OCI-LY7 (cell line): ENCODE data around the gene MRPS27.

Experiments used
- CTCF ChIP-seq: fragments of 200-600 bp; sonication (generic); conservative IDR thresholded peaks from 2 replicates; pipeline ENCODE4 v1.5.1; 2014; ENCODE audit warnings: mild to moderate bottlenecking, antibody characterized with exemption, low read length, moderate library complexity, mixed read lengths
- EZH2phosphoT487 ChIP-seq: fragments of 200-600 bp; sonication (generic); IDR thresholded peaks from 2 replicates; pipeline ENCODE4 v1.6.1; 2018; ENCODE audit warnings: low read depth, borderline replicate concordance, mild to moderate bottlenecking, mixed run types, antibody characterized with exemption, low read length, moderate library complexity, mixed read lengths

DNA sequence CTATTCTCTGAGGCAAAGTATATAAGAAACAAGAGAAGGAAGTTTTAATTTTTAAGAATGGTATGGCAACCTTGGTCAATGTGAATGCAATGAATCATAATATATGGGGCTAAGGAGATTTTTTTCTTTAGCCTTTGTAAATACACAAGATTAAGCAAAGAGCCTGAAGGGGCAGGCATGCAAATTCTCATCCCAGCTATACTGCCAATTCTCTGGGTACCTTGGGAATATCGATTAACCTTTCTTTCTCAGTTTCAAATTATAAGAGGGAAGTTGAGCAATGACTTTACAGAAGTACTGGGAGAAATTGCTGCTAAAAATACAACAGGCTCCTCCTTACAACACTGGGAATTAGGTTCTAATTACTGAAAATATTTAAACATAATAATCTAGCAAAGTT is 97.5 kb downstream of the MRPS27 start:
- TF ChIP-seq CTCF, result no peak
- no peak for TF ChIP-seq EZH2phosphoT487
